Measurements from ENCODE around the gene TNRC6C.

Gene TNRC6C

DNA sequence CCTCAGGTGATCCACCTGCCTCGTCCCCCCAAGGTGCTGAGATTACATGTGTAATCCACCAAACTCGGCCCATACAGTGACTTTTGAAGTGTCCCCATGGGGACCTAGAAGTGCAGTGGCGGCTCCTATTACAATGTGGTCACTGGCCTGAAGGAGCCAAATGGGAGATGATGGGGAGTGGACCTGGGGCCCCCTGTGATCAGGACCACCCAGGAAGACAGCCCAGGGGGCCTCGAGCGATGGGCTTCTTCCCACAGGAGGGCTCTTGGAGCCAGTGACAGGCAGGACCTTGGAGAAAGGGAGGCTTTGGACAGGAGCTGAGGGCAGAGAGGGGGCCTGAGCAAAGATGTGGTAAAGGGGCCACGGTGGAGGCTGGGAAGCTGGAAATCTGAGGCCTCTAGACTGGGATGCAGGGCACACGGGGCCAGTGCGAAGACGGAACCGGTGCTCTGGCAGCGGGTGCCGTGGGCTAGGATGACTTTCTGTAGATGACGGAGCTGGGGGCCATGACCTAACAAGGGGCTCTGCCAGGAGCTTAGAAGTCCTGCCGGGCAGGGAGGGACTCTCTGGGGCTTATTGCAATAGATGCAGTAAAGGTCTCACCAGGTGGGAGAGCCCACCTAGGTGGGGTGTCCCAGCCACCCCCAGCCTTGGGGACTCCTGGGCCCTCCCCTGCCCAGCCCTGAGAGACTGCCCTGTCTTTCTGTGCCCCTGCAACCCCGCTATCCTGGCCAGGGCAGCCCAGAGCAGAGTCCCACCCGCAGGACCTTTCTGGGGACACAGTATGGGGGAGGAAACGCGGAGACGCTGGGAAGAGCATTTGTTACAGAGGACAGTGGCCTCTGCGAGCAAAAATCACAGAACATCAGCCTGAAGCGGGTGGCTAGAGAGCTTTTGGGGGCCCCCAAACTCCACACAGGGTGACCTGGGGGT lies 185.0 kb downstream of the TNRC6C start:
- no peak for DNase-seq

DNA sequence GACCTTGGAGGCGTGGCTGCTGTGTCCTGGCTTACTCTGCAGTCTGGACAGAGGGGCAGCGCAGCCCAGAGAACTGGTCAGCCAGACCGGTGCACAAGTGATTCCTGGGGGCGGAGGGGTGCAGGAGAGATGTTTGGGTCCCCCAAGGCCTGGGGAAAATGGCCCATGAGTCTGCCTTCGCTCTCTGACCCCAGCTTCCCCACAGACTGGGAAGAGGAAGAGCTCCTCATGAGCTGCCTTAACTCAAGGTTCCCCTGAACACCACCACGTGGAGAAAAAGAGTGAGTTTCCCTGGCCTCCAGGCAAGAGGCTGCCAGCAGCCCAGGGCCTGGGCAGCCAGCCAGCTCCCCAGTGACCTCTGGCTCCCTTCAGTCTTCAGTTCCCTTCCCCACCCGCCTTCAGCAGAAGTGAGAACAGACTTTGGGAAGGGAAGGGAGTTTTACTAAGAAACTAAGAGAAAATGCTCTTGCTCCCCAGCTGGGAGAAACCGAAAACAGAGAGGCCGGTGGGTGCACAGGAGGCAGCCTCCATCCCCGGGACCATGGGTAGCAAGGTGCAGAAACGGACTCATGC lies 185.7 kb downstream of the TNRC6C start:
- no peak for DNase-seq

DNA sequence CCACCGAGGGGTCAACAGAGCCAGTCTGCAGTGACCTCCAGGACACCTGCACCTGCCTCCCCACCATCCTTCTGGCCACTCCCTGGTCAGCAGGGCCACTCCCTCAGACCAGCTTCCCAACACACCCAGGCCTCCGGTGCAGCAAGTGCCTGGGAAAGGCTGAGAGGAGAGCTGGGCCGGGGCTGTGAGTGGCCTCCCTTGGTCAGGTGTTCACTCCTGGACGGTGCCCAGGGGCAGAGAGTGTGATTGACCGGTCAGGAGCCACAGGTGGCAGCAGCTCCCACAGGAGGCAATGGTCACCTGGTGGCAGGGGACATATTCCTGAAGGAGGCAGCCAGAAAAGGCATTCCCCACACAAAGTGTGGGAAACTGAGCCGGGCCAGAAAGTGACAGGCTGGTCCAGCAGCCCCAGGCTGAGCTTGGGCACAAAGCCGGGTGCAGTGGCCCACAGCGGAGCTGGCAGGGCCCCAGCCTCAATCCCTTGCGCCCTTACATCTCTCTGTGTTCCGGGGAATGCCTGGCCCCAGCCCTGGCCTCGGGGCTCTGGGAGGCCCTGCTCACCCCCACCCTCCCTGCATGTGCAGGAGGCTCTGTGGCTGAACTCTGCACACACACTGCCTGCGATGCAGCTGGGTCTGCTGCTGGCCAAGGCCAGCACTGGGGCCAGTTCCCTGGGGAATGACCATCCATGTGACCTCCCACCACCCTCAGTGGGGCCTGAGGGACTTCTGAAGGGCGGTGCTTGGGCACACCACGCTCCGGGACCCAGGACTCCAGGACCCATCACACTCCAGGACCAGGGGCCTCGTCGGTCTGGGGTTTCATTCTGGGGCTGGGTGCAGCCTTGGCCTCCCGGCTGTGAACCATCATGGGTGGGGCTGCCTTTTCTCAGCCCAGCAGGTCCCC lies 186.5 kb downstream of the TNRC6C start:
- DNase-seq = no peak

DNA sequence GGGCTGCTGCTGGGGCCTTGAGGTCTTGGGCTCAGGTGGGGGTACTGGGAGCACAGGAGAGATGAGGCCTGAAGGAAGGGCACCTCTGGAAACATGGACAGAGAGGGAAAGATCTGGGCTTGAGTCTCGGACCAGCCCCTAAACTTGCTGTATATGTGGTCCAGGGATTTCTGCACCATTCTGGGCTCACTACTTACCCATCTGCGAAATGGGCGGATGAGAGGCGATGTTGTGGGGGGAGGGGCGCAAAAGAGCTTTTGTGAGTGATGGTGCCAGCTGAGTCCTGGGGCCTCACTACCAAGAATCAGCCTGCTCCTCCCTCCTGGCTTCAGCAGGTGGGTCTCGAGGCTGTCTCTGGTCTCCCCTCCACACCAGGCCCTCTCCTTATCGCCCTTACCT lies 188.0 kb downstream of the TNRC6C start:
- DNase-seq = no peak

DNA sequence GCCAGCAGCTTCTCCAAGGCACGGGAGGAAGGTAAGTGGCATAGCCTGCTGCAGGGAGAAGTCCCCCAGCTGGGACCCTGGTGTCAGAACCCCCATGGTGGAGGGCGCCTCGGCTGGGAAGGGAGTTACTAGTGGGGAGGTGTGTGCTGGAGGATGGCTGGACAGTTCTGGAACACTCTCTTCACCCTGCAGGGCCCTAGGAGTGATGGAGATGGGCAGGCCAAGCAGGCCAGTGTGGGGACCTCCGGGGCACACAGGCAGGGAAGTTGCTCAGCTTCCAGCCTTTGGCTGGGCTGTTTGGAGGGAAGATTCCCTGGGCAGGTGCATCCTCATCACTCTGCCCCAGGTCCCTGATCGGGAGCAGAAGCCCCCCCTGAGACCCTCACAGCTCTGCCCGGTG lies 188.4 kb downstream of the TNRC6C start:
- no peak for DNase-seq

DNA sequence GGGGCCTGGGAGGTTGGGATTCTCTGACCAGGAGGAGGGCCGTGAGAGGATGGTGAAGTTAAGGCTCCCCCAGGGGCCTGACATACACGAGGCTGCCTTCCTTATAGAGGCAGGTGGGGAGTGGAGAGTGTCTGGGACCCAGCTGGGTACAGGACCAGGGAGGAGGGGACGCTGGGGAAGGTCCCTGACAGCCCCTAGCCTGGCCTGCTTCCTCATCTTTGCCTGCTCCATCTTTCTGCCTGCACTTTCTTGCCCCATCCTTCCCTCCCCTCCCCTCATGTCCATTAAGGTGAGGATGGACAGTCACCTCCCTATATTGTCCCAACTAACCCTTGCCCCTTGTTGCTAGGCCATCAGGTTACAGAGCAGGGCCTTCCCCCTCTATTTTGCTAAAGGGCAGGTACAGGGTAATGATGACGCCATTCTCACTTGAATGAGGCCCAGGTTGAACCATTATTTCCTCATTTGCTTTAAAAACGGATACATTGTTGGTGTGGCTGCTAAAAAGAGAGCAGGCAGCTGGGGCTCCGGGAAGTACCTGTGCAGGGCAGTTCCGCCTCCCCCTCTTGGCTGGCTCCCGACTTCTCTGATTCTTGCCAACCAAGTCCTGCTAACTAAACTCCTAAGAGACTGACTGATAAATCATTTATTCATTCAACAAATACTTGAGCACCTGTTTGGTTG lies 189.0 kb downstream of the TNRC6C start:
- no peak for DNase-seq

DNA sequence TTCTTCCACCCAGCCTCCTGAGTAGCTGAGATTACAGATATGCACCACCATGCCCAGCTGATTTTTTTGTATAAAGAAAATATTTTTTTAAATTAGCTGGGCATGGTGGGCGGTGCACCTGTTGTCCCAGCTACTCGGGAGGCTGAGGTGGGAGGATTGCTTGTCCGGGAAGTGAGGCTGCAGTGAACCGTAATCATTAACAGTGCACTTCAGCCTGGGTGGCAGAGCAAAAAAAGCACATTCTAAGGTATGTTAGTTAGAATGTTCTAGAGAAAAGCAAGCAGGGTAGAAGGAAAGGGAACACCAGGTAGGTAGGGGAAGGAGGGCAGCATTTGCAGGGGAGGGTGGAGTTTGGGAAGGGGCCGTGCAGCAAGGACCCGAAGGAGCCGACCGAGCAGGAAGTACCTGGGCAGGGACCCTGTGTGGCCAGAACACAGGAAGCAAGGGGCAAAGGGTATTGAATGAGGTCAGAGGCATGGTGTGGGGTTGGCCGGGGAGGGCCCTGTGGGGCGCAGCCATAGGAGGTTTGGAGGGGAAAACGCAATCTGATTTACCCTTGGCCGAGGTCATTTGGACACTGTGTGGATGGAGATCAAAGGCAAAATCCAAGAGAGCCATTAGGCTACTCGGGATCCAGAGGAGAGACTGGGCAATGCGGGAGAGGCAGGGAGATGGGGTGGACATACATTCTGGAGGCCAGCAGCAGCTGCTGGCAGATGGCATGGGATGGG lies 189.9 kb downstream of the TNRC6C start:
- DNase-seq = no peak

DNA sequence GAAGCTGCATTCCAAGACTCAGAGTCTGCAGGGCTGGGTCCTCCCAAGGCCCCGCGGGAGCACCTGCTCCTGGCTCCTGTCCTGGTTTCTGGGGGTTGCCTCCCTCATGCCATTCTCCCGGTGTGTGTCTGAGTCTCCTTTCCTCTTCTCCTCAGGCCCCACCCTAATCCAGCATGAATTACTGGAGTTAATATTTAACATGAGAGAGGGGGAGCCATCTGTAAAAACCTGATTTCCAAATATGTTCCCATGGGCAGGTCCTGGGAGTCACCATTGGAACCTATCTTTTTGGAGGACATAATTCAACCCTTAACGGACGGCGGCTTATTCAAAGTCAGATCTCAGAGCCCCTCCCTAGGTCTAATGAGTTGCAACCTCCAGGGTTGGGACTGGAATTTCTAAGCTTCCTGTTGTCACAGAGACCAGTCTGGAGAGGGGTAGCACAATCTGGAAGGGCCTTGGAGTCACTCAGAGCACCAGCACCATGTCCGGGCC lies 193.1 kb downstream of the TNRC6C start:
- DNase-seq = no peak

DNA sequence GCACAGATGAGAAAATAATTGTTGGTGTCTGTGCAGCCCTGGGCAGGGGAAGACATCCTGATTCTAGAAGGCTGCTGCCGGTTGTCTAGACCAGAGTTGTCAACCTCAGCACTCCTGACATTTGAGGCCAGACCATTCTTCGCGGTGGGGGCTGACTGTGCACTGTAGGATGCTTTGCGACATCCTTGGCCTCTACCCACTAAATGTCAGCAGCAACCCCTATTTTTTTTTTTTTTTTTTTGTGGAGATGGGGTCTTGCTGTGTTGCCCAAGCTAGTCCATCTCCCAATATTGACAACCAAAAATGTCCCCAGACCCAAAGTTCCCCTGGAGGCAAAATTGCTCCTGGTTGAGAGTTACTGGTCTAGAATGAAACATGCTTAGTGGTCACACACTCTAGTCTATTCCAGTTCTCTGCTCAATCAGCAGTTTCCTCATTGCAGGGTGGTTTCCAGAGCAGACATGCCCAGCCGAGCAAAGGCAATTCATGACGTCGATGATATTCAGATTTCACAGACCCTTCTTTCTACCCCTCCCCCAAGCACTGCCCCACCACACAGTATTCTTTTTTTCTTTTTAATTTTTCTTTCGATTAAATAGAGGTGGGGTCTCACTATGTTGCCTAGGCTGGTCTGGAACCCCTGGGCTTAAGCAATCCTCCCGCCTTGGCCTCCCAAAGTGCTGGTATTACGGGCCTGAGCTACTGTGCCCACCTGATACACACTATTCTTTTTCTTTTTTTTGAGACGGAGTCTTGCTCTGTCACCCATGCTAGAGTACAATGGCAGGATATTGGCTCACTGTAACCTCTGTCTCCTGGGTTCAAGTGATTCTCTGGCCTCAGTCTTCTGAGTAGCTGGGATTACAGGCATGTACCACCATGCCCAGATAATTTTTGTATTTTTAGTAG lies 196.7 kb downstream of the TNRC6C start:
- no peak for DNase-seq

Measured in NCI-H2171 (cell line).